ENCODE results near the gene DIRAS1. TPM values are rescaled to one million over a fixed set of nuclear protein-coding genes. Genes with fewer than 3 reads are reported as not detected.

Gene DIRAS1, protein sequence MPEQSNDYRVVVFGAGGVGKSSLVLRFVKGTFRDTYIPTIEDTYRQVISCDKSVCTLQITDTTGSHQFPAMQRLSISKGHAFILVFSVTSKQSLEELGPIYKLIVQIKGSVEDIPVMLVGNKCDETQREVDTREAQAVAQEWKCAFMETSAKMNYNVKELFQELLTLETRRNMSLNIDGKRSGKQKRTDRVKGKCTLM
- total RNA-seq (1 to 10 TPM in 6 of 9 donors, under 1 TPM in 3; 0.09 to 4.8 (median 1.9) TPM), polyA plus RNA-seq (1 to 10 TPM; 1.4 to 2.3 (median 1.7) TPM)
- long read RNA-seq, donor 1 = 0 reads
- long read RNA-seq, donor 2 = 0 reads
- long read RNA-seq, donor 3 = 0 reads
- long read RNA-seq, donor 4 = 0 reads
- long read RNA-seq, donor 5, partial matches to known transcripts = 0 of 4 reads
- long read RNA-seq, donor 5, other reads (novel, unspliced or antisense) = 0 of 4 reads
- long read RNA-seq, donor 6 = 0 reads
- long read RNA-seq, donor 7, partial matches to known transcripts = 0 of 1 reads
- long read RNA-seq, donor 7, other reads (novel, unspliced or antisense) = 0 of 1 reads
- long read RNA-seq, donor 8 = 0 reads
- long read RNA-seq, donor 9 = 0 reads
- long read RNA-seq, donor 10 = 0 reads

DNA sequence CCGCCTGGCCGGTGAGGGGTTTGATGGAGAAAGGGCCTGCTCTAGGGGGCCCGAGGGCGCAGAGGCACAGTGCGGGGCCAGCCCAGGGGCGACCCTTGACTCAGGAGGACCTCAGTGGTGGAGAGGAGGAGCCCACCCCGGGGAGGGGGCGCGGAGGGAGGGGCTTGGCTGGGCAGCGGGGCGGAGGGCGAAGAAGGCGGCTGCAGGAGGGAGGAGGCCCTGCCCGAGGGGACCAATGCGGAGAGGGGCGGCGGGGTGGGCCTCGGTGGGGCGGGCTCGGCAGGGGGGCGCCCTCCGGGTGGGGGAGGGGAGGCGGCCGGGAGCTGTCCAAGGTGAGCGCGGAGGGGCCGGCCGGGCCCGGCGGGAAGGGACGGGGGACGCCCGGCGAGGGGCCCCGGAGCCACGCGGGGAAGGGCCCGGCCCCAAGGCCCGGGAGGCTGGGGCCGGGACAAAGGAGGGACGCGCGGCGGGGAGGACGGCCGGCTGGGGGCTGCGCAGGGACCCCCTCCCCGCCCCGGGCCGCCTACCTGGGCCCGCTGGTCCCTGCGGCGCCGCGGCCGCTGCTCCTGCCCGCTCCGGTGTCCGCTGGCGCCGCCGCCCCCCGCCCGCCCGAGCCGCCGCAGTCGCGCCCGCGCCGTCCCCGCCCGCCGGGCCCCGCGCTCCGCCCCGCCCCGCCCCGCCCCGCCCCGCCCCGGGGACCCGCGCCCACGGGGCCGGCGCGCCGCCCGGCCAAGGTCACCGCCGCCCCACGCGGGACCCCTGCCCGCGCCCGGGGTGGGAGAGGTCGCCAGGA is at the start of gene DIRAS1:
Gene DIRAS1 (minus strand): TSS at position 596 of the 793 bp plus-strand sequence. CDS start 3,566 bp downstream, outside the sequence.
- intact Hi-C loops (cut with DNase I) = no loop called here
- 0 to 7% (median 1%) methylated on average over 4 to 58 of the region's 100 CpGs for WGBS, 4 donors
- TF ChIP-seq POLR2A (IDR thresholded peaks at IDR 0.05) = no peak
- TF ChIP-seq, protein P1, sequence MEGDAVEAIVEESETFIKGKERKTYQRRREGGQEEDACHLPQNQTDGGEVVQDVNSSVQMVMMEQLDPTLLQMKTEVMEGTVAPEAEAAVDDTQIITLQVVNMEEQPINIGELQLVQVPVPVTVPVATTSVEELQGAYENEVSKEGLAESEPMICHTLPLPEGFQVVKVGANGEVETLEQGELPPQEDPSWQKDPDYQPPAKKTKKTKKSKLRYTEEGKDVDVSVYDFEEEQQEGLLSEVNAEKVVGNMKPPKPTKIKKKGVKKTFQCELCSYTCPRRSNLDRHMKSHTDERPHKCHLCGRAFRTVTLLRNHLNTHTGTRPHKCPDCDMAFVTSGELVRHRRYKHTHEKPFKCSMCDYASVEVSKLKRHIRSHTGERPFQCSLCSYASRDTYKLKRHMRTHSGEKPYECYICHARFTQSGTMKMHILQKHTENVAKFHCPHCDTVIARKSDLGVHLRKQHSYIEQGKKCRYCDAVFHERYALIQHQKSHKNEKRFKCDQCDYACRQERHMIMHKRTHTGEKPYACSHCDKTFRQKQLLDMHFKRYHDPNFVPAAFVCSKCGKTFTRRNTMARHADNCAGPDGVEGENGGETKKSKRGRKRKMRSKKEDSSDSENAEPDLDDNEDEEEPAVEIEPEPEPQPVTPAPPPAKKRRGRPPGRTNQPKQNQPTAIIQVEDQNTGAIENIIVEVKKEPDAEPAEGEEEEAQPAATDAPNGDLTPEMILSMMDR (IDR thresholded peaks at IDR 0.05) = no peak
- Histone ChIP-seq H3K4me1 (replicated peaks in 1 of 2) (peaks cover 12 to 24% of the 10 kb centered on the region in 2 donors), H3K36me3 (replicated peaks in 1 of 2) (no peaks in the 10 kb centered on the region), H3K4me3 (peak within 1 kb of the TSS in 1 of 4 donors; percentile 54), H3K27me3 (no peaks in the 10 kb centered on the region), H3K9me3 (replicated peaks in 1 of 3) (no peaks in the 10 kb centered on the region), H3K27ac (no peak within 1 kb of the TSS)
- DNase-seq = no peak

GRCh38 chr19:2770055-2771013 is 49.2 kb upstream of the DIRAS1 start:
- peak in 6 of 7 donors; percentile 53 to 83 (median 56) for DNase-seq
- TF ChIP-seq, protein P1 (IDR thresholded peaks at IDR 0.05) = no peak
- TF ChIP-seq POLR2A (IDR thresholded peaks at IDR 0.05) = no peak
- peaks cover 11 to 29% of the 10 kb centered on the region in 2 donors for H3K4me1 ChIP-seq (replicated peaks in 1 of 2)
- no peaks in the 10 kb centered on the region for H3K27me3 ChIP-seq
- H3K4me3 ChIP-seq = no peak overlapping the region
- peaks cover 0 to 28% of the 10 kb centered on the region in 2 donors for H3K36me3 ChIP-seq (replicated peaks in 1 of 2)
- 58 to 86% (median 62%) methylated on average over 4 to 40 of the region's 40 CpGs for WGBS, 4 donors
- H3K27ac ChIP-seq = peak overlapping the region in 4 of 5 donors; percentile 48 to 89 (median 70)
- no peaks in the 10 kb centered on the region for H3K9me3 ChIP-seq (replicated peaks in 1 of 3)
- intact Hi-C loops (cut with DNase I) = no loop called here

GRCh38 chr19:2769218-2769617 is 48.0 kb upstream of the DIRAS1 start:
- H3K27ac ChIP-seq = peak overlapping the region in 2 of 5 donors; percentile 8 to 89
- no peaks in the 10 kb centered on the region for H3K27me3 ChIP-seq
- no peaks in the 10 kb centered on the region for H3K9me3 ChIP-seq (replicated peaks in 1 of 3)
- intact Hi-C loops (cut with DNase I) = no loop called here
- peaks cover 0 to 39% of the 10 kb centered on the region in 2 donors for H3K36me3 ChIP-seq (replicated peaks in 1 of 2)
- WGBS, 4 donors = 86 to 96% (median 89%) methylated on average over 1 to 8 of the region's 8 CpGs; no CpG with 5 or more reads in 1 of the 4 donors
- no peak for TF ChIP-seq POLR2A (IDR thresholded peaks at IDR 0.05)
- TF ChIP-seq, protein P1 (IDR thresholded peaks at IDR 0.05) = no peak
- H3K4me3 ChIP-seq = no peak overlapping the region
- H3K4me1 ChIP-seq (replicated peaks in 1 of 2) = peaks cover 11 to 21% of the 10 kb centered on the region in 2 donors
- no peak for DNase-seq
